NAMALWA (cell line): Measurements from ENCODE around the gene TMEM245.
"Not testable (repeated sequence)": the region's sequence is repeated elsewhere in the genome, so short reads cannot be mapped to it uniquely, and the experiment has no call there.

ENCODE experiments used
- DNase-seq: peaks from one replicate; pipeline ENCODE4 v3.0.0-alpha.2; 2015; ENCODE audit warnings: low spot score

The TMEM245 gene

DNA sequence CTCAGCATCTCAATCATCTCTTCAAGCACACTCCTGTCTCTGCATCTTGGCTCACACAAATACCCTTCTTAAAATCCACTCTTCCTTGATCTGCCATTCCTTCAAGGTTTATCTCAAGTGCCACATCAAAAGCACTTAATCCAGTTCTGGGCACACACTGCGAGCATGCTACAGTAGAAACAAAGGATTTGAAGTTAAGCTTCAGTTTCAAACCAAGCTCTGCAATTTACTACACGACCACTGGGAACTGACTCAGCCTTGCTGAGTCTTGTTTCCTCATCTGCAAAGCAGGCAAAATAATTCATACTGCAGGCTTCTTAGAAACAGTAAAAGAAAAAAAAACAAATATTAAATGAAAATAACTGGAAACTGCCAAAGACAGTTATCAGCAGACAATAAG lies 56.0 kb downstream of the TMEM245 start:
- no peak for DNase-seq

DNA sequence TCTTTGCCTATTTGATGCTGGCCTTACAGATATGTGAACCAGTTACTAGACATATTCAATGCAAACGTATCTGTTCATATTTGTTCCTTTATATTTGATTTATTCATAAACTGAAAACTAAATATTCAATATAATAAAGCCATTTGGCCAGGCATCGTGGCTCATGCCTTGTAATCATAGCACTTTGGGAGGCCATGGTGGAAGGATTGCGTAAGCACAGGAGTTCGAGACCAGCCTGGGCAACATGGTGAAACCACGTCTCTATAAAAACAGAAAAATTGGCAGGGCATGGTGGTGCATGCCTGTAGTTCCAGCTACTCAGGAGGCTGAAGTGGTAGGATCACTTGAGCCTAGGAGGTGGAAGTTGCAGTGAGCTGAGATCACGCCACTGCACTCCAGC lies 57.2 kb downstream of the TMEM245 start:
- DNase-seq = no peak

- DNase-seq = no peak
These were observed 59.6 kb downstream of the TMEM245 start for GRCh38 chr9:109060191-109060590.

GRCh38 chr9:109053121-109053520 lies 66.6 kb downstream of the TMEM245 start:
- DNase-seq = not testable (repeated sequence)

- no peak for DNase-seq
These were observed 67.3 kb downstream of the TMEM245 start for GRCh38 chr9:109052416-109052815.

DNA sequence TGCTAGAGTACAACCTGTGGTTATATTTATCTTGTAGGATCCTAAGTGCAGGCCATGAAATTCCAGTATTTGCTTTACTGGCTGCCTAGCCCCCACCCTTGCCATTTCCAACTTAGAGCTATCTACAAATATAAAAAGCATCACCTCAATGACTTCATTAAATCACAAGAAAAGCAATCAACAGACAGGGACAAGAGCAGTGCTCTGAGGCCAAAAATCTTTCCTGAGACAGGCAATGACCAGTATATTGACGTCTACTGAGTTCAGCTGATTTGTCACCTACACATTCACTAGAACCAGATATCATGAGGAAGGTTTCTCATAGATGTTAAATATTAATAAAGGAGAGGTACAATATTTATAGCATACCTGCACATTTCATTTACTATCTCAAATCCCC lies 68.0 kb downstream of the TMEM245 start:
- DNase-seq = no peak

DNA sequence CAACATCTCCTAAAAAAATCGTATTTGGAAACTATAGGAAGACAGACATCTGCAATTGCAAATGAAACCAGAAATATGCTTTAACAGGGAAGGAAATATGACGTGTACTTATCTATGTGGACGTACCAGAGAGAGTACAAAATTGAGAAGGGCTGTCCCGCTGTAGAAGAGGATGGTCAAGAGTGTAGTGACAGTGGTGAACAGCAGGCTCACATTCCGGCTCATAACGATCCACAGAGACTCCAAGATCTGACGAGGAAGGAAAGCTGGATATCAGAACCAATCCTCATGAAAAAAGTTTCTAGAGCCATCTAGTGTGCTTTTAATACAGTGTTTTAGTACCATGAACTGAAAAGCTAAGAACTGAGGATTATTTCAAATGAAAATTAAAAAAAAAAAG lies 69.3 kb downstream of the TMEM245 start:
- DNase-seq = no peak

DNA sequence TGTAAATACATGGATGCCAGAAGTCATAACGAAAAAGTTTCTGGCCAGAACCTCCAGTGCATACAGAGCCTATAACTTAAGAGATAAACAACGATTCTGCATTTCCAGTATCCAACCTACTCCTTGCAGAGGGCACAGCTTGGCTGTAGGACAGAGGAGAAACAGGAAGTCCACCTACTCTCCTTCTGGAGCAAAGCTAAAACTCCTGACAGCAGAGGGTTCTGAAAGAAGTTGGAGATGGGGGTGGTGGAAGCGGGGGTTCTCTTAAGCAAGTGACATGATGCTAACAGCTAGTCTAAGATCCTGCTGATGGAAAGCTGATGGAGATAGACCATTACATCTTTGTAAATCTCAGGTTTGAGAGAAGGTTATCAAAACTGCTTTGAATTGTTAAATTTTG lies 70.9 kb downstream of the TMEM245 start:
- DNase-seq = no peak

GRCh38 chr9:109047259-109047658 lies 72.5 kb downstream of the TMEM245 start:
- DNase-seq = no peak

DNA sequence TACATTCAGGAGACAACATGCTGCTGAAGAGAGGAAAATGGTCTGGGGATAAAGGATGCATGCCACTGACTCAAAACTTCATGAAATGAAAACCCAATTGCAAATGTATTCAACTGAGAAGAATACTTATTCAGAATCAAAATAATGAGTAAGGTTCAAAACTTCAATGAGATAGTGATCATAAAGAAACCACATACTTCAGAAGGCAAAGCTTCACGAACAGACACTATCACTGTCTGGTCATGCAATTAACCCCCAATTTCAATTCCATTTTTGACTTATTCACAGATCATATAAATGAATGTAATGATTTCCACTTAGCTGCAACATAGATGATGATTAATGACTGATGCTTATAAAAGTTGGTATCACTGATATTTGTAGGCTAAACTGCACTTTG lies 73.4 kb downstream of the TMEM245 start:
- DNase-seq = no peak

- no peak for DNase-seq
These were observed 76.2 kb downstream of the TMEM245 start for GRCh38 chr9:109043578-109043977.

- DNase-seq = no peak
These were observed 79.2 kb downstream of the TMEM245 start for GRCh38 chr9:109040571-109040970.

DNA sequence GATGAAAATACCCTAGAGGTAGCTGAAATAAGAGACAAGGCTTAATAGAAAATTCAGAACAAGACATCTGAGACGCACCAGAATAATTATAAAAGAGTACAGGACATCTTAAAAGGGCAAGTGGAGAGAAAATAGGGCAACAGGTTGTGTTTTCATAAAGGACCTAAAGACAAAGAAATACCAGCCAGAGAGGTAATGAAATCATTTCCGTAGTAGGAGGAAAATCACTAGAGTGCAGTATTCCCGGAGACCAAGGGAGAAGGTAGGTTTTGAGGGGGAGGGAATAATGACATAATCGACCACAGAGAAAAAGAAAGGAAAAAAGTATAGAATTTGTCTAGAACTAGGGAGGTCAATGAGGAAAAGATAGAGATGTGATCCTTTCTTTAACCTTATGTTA lies 80.2 kb downstream of the TMEM245 start:
- DNase-seq = no peak

DNA sequence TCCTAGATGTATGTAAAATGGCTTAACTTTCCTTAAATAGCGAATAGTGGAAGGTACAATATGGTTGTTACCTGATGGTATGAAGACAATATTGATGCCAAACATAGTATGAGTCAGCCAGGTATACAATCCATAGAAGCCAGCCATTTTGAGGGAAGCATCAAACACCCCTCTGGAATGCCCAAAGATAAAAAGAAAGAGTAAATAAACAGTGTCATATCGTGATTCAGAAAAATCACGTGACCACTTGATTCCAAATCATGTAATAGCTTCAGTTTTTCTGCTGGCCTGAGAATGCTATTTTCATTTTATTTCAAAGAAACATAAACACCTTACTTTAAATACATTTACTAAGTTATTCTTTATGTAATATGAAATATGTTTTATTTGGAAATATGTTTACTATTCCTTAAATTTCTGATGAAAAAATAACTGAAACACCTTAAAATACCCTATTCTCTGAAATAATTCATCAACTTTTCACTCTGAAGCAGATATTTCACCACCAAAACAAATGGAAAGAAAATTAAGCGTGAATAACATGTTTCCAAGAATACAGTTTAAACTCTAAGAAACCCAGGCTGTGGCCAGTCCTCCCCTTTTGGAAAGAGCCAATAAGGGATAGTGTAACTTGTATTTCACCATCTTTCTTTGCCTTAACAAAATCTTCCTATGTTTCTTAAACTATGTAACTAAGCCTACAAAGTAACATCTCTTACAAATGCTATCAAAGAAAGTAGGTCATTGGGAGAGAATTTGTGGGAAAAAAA lies 81.6 kb downstream of the TMEM245 start:
- DNase-seq = no peak

DNA sequence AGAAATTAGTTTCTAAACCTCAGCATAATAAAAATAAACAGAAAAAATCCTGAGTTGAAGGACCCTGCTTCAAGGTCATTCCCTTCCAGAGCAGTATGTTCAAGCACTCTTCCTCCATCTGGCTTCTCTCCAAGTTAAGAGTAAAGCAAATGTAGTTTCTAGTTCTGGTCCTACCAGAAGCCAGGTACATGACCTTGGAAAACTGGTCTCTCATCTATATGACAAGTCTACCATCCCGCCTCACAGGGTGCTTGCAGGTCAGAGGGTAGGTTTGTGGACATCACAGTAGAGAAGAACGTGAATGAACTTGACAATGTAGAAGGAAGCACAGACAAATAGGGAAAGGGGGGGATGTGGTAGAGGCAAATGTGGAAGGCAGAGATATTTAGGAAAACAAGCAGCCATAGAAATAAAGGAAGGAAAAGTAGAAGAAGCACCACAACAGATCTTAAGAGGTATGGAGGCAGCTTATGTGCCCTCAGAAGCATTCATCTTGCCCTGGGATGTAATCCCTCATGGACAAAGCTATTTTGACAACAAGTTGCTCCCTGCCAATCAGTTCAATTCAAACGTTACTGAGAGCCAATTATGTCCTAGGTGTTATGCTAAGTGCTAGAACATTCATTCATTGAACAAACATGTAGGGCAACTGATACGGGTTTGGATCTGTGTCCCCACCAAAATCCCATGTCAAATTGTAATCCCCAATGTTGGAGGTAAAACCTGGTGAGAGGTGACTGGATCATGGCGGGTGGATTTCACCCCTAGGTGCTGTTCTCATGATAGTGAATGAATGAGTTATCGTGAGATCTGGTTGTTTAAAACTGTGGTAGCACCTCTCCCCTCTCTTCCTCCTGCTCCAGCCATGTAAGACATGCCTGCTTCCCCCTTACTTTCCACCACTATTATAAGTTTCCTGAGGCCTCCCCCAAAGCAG lies 82.7 kb downstream of the TMEM245 start:
- DNase-seq = no peak

DNA sequence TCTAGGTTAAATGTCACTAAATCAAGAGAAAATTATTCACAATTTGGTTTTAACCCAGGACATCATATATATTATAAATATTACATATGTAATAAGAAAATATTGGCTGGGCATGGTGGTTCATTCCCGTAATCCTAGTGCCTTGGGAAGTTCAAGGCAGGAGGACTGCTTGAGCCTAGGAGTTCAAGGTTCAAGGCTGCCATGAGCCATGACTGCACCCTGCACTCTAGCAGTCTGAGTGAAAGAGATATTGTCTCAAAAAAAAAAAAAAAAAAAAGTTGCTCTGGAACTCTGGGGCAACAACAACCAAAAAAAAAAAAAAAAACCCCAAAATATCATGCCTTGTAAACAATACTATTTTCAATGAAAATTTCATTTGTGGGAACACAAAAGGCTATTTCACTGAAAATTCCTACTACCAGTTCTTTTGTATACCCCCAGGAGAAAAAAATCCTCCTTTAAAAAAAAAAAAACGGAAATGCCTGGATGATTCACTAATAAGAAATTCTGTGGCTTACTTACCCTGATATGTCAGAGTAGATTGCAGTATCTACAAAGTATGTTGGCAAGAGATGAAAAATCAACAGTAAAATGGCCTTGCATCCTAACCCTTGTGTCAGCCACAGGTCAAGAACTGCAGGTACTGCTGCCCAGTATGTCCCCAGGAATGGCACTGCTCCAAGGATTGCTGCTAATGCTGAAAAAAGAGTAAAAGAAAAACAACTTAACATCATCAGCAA lies 83.9 kb downstream of the TMEM245 start:
- no peak for DNase-seq

DNA sequence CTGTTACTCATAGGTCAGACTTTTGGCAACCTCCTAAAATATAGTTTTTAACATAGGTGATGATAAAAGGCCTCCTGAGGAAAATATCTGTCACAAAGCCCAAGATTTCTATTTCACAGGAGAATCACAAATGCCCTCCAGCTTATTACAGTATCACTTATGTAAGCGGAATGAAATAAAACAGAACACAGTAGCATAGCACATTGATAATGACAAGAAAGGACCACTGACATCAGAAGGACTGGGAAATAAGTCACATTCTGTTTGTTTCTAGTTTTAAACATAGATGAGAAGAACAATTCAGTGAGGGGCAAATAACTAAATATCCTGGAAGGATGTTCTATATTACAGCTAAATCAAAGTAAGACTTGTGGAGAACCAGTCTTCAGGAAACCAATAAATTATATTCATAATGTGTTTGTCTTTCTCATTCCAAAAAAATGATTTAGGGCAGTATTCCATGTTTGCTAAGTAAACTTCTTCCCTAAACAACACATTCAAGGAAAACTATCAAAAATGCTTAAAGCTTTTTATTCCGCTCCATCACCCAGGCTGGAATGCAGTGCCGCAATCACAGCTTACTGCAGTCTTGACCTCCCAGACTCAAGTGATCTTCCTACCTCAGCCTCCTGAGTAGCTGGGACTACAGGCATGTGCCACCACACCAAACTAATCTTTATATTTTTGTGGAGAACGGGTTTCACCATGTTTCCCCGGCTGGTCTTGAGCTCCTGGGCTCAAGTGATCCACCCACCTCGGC lies 85.6 kb downstream of the TMEM245 start:
- no peak for DNase-seq

- DNase-seq = no peak
These were observed 88.5 kb downstream of the TMEM245 start for GRCh38 chr9:109031241-109031640.

GRCh38 chr9:109030426-109030825 lies 89.3 kb downstream of the TMEM245 start:
- no peak for DNase-seq

- no peak for DNase-seq
These were observed 91.3 kb downstream of the TMEM245 start for GRCh38 chr9:109028457-109028856.

- no peak for DNase-seq
These were observed 92.6 kb downstream of the TMEM245 start for GRCh38 chr9:109027176-109027575.

DNA sequence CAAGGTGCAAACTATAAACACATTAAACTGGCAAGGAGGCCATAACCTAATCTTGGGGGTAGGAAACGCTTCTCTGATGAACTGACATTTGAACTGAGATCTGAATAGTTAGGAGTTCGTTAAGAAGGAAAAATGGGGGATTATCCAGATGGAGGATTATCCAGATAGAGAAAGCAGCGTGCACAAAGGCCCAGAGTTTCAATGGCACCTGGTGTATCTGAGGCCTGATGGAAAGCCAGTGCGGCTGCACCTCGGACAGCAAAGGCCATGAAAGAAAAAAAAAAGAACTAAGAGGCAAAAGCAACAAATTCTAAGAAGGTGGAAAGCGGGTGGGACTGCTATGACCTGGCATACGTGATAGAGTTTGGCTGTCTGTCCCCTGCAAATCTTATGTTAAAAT lies 93.4 kb downstream of the TMEM245 start:
- no peak for DNase-seq
